Right atrium auricular region (tissue), 2 donors: ENCODE measurements around the gene ATP2A3. TPM values are rescaled to one million over a fixed set of nuclear protein-coding genes. Genes with fewer than 3 reads are reported as not detected.

ENCODE experiments used
- DNase-seq: peaks from one replicate; pipeline ENCODE4 v3.0.0-alpha.2; 2019; ENCODE audit warnings: low spot score
- H3K27ac ChIP-seq, 2 donors: fragments of 200-600 bp; sonication (generic); 1 replicate in 1 of 2; 2 replicates in 1 of 2; pipeline ENCODE4 v1.5.1; 2016 to 2019
- H3K27me3 ChIP-seq, 2 donors: fragments of 200-600 bp; sonication (generic); one replicate each; pipeline versions ENCODE4 v1.5.1 to v1.6.0; 2017 to 2019
- H3K36me3 ChIP-seq: fragments of 200-600 bp; sonication (generic); one replicate; pipeline ENCODE4 v1.5.1; 2016
- H3K4me1 ChIP-seq, 2 donors: fragments of 200-600 bp; sonication (generic); one replicate each; pipeline versions ENCODE4 v1.5.1 to v1.6.0; 2017 to 2019
- H3K4me3 ChIP-seq, 2 donors: fragments of 200-600 bp; sonication (generic); 1 replicate in 1 of 2; 2 replicates in 1 of 2; pipeline ENCODE4 v1.5.1; 2017 to 2019; ENCODE audit warnings: mild to moderate bottlenecking in 1 of 2, moderate library complexity in 1 of 2
- H3K9me3 ChIP-seq, 2 donors: fragments of 200-600 bp; sonication (generic); one replicate each; pipeline ENCODE4 v1.5.1; 2019
- total RNA-seq, 2 donors: library from RNA; depleted of rRNA; stranded (reverse); fragments of >200 nt; gene quantifications; one replicate each; pipeline ENCODE4 v1.1.0, GENCODE V29; 2016
- TF ChIP-seq, protein P1 (sequence below), 2 donors: fragments of 200-600 bp; sonication (generic); IDR thresholded peaks; one replicate each; pipeline ENCODE4 v1.5.1; 2019; ENCODE audit warnings: antibody characterized with exemption in 2 of 2

Gene ATP2A3
- total RNA-seq, 2 donors from 2014 or later: 5.5 to 12.2 TPM

DNA sequence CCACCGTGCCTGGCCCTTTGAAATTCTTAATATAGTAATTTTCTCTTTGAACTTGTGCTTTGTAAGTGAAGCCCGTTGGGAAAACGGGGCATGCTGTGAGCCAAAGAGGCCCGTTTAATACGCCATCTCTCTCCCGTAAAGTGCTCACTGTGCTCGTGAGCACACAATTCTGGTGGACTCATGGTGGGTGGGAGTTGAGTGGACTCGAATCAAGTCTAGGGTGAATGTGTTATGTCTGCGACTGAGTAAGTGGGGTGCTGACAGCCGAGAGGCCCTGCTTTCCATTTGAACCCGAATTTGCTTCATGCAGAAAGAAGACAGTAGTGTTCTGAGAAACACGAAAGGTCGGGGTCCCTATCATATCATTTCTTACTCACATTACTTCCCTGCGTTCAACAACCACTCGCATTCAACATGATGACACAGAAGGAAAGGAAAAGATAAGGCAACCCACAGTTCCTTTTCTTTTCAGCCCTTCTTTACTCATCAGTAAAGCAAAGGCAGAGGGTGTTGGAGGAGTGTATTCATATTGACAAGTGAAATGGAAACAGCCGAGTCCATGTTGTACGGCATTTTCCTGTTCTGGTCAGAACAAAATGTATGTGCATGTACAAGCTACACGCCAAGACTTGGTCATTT is 4.8 kb upstream of the ATP2A3 start:
- Histone ChIP-seq H3K27me3 (no peaks in the 10 kb centered on the region), H3K36me3 (no peaks in the 10 kb centered on the region), H3K27ac (no peak overlapping the region), H3K4me1 (peaks cover 0 to 8% of the 10 kb centered on the region in 2 donors), H3K4me3 (no peak overlapping the region), H3K9me3 (no peaks in the 10 kb centered on the region)
- TF ChIP-seq, protein P1, sequence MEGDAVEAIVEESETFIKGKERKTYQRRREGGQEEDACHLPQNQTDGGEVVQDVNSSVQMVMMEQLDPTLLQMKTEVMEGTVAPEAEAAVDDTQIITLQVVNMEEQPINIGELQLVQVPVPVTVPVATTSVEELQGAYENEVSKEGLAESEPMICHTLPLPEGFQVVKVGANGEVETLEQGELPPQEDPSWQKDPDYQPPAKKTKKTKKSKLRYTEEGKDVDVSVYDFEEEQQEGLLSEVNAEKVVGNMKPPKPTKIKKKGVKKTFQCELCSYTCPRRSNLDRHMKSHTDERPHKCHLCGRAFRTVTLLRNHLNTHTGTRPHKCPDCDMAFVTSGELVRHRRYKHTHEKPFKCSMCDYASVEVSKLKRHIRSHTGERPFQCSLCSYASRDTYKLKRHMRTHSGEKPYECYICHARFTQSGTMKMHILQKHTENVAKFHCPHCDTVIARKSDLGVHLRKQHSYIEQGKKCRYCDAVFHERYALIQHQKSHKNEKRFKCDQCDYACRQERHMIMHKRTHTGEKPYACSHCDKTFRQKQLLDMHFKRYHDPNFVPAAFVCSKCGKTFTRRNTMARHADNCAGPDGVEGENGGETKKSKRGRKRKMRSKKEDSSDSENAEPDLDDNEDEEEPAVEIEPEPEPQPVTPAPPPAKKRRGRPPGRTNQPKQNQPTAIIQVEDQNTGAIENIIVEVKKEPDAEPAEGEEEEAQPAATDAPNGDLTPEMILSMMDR (IDR thresholded peaks at IDR 0.05): no peak
- DNase-seq: no peak

DNA sequence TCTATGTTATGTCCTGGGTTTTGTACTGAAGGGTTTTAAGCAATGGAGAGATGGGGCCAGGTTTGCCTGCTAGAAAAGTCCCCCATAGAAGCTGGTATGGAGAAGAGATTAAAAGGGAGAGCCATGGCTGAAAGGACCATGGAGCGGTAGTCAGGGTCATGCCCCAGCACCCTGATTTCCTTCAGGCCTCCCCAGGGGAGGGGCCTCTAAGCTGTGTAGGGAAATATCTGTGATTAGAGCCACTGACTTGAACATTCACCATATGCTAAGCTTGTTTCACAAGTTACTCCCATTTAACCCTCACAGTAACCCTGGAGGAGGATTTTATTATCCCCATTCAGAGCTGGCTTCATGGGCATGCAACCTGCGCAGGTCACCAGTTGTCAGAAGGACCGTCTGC is 3.8 kb upstream of the ATP2A3 start:
- TF ChIP-seq, protein P1 (IDR thresholded peaks at IDR 0.05): no peak
- Histone ChIP-seq H3K27ac (no peak overlapping the region), H3K4me1 (peaks cover 0 to 18% of the 10 kb centered on the region in 2 donors), H3K4me3 (no peak overlapping the region), H3K27me3 (peaks cover 3 to 5% of the 10 kb centered on the region in 2 donors), H3K9me3 (no peaks in the 10 kb centered on the region), H3K36me3 (no peaks in the 10 kb centered on the region)
- DNase-seq: no peak

DNA sequence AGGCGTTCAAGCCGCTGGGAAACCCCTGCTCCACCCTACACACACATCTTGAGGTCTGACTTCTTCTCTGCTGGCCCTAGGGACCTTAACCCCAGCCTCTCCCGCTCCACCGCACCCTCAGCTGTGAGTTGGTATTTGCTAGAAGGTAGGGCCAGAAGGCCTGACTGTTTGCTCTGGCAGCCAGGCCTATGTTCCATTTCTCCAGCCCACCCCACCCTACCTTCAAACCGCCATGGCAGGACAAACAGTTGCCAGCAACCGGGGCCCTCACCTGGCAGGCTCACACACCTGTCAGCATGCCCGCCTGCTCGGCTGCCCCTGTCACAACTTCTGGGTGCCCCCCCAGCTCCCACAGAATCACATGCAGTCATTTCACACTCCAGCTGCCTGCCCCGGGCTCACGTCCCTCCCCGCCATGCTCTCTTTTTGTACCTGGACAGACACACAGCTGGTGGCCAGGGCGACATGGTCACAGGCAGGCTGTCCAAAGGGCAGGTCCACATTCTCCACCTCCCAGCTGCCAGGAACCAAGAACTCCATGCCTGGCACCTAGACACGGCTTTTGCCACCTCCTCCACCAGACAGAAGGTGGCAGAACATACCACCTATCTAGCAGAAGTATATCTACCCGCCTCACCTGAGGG is 2.6 kb upstream of the ATP2A3 start:
- H3K4me3 ChIP-seq: no peak overlapping the region
- H3K27me3 ChIP-seq: peaks cover 3 to 5% of the 10 kb centered on the region in 2 donors
- H3K27ac ChIP-seq: no peak overlapping the region
- no peak for DNase-seq
- H3K36me3 ChIP-seq: no peaks in the 10 kb centered on the region
- TF ChIP-seq, protein P1 (IDR thresholded peaks at IDR 0.05): no peak
- H3K4me1 ChIP-seq: peaks cover 0 to 30% of the 10 kb centered on the region in 2 donors
- no peaks in the 10 kb centered on the region for H3K9me3 ChIP-seq

DNA sequence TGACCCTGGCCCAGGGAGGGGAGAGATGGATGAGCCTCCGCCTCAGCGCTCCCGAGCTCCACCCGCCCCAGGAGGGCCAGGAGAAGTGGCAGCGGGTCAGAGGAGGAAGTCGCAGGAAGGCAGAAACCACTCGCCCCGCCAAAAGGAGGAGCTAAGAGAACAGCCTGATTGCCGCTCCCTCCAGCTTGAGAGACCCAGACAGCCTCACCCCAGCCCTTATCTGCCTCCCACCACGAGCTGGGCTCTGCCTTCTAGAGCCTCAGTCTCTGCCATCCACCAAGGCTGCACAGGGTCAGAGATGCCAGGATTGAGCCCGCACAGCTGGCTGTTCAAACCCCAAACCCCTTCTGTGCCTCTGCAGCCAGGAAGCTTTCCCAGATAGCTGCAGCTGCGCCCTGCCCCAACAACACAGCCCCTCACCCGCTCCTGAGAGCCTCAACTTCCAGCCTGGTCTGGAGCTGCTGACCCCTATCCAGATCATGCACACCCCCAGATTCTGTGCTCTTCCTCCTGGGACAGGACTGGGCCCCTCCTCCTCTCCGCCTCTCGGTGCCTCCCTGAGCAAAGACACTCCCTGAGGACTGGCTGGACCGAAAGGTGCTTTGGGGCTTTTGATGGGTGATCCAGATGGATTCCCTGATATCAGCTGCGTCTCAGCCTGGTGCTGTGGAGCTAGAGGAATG is 1.0 kb upstream of the ATP2A3 start:
- Histone ChIP-seq H3K9me3 (no peaks in the 10 kb centered on the region), H3K27me3 (peaks cover 3 to 5% of the 10 kb centered on the region in 2 donors), H3K4me1 (peaks cover 0 to 46% of the 10 kb centered on the region in 2 donors), H3K36me3 (no peaks in the 10 kb centered on the region), H3K27ac (peak overlapping the region; percentile 46 to 58), H3K4me3 (peak overlapping the region; percentile 34 to 57)
- DNase-seq: peak; percentile 66
- TF ChIP-seq, protein P1 (IDR thresholded peaks at IDR 0.05): no peak

DNA sequence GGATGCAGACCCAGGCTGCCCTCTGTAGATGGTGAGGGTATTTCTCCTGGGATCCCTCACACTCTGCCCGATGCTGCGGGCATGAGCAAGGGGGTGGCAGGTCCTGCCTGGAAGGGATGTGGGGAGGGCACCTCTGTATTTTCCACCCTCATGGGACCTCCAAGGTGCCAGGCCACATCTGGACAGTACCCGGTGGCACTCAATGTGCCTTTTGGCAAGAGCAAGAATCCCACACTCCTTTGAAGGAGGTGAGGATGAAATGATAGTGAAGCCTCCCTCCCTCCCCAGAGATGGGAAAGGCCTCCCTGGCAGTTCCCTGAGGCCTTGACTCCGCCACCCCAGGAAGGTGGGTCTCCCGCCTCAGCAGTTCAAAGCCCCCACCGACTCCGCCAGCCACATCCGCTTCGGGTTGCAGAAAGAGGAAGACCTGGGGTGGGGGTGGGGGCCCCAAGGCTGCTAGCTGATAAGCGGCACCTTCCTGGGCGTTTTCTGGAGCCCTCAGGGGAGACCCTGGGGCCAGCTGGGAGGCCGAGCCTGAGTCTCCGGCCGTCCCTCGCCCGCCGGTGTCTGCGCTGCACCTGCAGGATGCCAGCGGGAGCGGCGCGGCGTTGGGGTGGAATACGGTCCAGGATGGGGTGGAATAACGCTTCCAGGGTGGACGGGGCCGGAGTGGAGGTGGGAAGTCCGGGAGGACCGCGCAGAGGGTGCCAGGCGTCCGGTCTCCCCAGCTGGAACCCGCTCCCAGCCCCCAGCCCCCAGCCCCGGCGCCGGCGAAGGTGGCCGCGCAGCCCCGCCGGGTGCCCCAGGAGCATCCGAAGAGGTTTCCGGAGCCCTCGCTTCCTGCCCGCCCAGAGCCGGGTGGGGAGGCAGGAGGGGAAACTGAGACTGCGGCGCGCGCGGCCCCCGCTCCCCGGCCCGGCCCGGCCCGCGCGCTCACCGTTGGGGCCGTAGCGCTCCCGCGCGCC is 718 bp downstream of the ATP2A3 start:
- peak overlapping the region in 1 of 2 donors; percentile 16 for H3K27ac ChIP-seq
- DNase-seq: no peak
- H3K9me3 ChIP-seq: no peaks in the 10 kb centered on the region
- peak overlapping the region; percentile 26 to 57 for H3K4me3 ChIP-seq
- no peaks in the 10 kb centered on the region for H3K36me3 ChIP-seq
- peaks cover 0 to 56% of the 10 kb centered on the region in 2 donors for H3K4me1 ChIP-seq
- H3K27me3 ChIP-seq: peaks cover 3 to 5% of the 10 kb centered on the region in 2 donors
- TF ChIP-seq, protein P1 (IDR thresholded peaks at IDR 0.05): no peak
